ENCODE results near the gene TENT4B. TPM values are rescaled to one million over a fixed set of nuclear protein-coding genes. Genes with fewer than 3 reads are reported as not detected.
"Not testable (repeated sequence)": the region's sequence is repeated elsewhere in the genome, so short reads cannot be mapped to it uniquely, and the experiment has no call there.

The TENT4B gene
- polyA plus RNA-seq, 1 donor = 6.8 TPM

DNA sequence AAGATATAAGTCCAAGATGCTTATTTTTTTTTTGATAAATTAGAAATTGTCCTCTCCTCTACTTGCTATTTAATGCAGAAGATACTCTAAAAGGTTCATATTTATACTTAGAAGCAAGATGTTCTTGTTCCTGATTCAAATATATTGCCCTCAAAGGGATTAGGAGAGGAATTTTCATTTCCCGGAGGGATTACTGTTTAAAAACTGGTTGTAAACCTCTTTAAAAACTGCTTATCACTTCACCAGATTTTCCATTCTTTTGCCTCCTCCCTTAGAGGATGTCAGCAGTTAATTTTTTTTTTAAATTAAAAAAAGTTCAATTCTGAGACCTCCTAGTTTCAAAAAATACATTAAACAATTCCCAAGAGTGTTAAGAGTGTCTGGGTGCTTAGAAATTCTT is 2.8 kb downstream of the TENT4B start:
- no peak for DNase-seq

DNA sequence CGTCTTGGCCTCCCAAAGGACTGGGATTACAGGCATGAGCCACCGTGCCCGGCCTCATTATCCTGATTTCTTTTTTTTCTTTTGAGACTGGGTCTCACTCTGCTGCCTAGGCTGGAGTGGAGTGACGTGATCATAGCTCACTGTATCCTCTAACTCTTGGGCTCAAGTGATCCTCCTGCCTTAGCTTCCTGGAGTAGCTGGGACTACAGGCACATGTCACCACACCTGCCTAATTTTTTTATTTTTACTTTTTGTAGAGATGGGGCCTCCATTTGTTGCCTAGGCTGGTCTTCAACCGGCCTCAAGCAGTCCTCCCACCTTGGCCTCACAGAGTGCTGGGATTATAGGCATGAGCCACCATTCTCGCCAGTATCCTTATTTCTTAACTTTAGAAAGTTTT is 3.5 kb downstream of the TENT4B start:
- no peak for DNase-seq

DNA sequence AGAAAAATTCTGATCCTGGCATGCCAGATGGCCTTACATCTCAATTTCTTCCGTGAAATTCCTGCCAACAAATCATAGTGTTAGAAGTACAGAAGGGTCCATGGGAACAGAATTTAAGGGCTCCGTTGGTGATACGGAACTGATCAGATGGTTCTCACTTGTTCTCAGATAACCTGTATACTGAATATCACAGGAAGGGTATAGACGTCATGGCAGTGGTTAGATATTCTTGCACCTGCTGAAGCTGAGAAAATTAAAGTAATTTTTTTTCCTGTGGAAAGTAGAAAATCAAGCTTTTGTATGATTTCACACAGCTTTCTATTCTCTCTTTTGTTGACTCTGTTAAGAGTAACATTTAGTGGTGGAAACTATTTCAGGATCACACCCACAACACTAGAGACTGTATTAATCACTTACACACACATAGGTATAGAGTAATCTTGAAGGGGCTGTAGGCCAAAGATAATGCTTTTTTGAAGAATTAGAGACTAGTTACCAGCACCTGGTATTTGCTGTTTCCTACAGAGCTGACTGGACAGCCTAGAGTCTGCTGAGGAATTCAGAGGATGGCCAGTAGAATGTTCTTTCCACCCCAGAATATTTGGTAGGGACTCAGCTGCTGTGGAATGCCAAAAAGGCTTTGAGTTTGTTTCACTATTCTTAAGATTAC is 7.5 kb downstream of the TENT4B start:
- peak; percentile 23 for DNase-seq

DNA sequence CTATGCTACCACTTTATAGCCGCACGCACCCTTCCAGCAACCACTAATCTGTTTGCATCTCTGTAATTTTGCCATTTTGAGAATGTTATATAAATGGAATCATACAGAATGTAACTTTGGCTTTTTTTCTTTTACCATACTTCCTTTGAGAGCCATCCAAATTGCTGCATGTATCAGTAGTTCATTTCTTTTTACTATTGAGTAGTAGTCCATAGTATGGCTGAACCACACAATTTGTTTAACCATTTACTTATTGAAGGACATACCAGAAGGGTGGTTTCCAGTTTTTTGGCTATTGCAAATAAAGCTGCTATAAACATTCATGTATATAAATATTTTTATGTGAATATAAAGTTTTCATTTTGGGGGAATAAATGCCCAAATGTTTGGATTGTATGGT is 8.8 kb downstream of the TENT4B start:
- no peak for DNase-seq

DNA sequence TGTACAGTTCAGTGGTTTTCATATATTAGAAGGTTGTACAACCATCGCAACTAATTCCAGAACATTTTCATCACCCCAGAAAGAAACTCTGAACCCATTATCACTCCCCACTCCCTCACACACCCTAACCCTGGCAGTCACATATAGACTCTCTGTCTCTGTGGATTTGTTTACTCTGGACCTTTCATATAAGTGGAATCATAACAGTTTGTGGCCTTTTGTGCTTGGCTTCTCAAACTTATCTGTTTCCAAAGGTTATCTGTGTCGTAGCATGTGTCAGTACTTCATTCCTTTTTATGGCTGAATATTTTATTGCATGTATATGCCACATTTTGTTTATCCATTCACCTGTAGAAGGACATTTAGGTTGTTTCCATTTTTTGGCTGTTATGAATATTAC is 12.4 kb downstream of the TENT4B start:
- DNase-seq = no peak

DNA sequence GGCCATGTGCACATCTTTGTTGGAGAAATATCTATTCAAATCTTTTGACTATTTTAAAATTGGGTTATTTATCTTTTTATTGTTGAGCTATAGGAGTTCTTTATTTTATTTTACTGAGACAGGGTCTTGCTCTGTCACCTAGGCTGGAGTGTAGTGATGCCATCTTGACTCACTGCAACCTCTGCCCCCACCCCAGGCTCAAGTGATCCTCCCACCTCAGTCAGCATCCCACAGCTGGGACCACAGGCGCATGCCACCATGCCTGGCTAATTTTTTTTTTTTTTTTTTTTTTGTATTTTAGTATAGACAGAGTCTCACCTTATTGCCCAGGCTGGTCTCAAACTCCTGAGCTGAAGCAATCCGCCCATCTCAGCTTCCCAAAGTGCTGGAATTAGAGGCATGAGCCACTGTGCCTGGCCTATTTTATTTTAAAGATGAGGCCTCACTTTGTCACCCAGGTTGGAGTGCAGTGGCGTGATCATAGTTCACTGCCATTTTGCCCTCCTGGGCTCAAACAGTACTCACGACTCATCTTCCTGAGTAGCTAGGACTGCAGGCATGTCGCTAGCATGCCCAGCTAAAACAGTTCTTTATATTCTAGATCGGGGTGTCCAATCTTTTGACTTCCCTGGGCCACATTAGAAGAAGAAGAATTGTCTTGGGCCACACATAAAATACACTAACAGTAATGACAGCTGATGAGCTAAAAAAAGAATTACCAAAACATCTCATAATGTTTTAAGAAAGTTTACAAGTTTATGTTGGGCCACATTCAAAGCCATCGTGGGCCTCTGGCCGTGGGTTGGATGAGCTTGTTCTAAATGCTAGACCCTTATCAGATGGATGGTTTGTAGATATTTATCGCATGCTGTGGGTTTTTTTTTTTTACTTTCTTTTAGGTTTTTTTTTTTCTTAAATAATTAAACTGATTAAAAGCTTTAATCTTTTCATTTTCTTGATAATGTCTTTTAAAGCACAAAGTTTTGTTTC is 13.7 kb downstream of the TENT4B start:
- DNase-seq = no peak

DNA sequence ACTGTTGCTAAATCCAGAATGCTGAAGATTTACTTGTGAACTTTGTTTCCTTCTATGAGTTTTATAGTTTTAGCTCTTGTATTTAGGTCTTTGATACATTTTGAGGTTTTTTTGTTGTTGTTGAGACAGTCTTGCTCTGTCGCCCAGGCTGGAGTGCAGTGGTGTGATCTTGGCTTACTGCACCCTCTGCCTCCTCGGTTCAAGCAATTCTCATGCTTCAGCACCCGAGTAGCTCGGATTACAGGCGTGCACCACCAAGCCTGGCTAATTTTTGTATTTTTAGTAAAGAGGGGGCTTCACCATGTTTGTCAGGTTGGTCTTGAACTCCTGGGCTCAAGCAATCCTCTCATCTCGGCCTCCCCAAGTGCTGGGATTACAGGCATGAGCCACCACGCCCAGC is 14.4 kb downstream of the TENT4B start:
- DNase-seq = no peak

DNA sequence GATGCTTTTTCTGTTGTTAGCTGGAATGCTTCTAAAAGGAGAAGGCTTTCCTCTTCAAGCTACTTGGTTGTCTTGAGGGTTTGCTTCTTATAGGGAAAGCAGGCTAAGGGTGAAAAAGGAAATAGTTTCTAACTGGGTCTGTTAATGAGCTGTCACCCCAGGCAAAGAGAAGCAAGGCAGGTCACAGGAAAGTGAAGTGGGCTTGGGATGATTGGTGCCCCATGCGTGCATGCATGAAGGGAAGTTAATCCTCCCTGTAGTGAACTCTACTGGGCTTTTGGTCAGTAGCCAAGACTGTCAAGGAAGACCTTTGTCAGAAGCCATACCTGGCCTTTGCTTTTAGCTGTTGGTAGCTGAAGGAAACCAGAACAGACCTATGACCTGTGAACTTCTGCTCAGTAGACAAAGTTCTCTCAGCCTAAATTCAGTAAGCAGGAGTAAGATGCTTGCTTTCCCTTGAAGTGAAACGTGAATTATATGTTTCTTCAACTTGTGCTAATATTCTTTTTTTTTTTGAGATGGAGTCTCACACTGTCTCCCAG is 16.5 kb downstream of the TENT4B start:
- no peak for DNase-seq

DNA sequence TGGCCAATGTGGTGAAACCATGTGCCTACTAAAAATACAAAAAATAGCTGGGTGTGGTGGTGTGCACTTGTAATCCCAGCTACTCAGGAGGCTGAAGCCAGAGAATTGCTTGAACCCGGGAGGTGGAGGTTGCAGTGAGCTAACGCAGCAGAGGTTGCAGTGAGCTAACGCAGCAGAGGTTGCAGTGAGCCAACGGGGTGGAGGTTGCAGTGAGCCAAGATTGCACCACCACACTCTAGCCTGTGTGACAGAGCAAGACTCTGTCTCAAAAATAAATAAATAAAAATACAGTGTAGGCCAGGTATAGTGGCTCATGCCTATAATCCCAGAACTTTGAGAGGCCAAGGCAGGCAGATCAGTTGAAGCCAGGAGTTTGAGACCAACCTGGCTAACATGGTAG is 18.7 kb downstream of the TENT4B start:
- DNase-seq = not testable (repeated sequence)

DNA sequence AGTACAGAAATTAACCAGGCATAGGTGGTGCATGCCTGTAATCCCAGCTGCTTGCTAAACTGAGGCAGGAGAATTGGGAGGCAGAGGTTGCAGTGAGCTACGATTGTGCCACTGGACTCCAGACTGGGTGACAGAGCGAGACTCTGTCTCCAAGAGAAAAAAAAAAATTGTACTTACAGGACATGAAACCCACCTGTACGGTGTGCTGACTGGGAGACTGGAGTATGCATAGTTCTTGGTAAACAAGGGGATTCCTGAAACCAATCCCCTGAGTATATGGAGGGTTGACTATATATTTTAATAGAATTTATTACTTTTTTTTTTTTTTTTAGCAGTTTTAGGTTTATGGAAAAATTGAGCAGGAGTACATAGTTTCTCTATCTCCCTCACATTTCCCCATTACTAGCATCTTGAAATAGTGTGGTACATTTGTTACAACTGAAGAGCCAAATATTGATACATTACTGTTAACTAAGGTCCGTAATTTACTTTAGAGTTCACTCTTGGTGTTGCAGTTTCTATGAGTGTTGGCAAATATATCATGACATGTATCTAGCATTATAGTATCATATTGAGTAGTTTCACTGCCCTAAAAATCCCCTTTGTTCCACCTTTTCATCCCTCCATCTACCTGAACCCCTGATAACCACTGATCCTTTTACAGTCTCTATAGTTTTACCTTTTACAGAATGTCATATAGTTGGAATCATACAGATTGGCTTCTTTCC is 19.3 kb downstream of the TENT4B start:
- DNase-seq = no peak

DNA sequence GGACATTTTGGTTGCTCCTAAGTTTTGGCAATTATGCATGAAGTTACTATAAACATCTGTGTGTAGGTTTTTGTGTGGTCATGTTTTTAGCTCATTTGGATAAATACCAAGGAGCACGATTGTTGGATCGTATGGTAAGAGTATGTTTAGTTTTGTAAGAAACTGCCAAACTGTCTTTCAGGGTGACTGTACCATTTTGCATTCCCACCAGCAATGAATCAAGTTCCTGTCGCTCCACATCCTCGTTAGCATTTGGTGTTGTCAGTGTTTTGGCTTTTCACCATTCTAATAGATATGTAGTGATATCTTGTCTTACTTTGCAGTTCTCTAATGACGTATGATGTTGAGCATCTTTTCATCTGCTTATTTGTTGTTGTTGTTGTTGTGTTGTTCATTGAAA is 20.2 kb downstream of the TENT4B start:
- no peak for DNase-seq

DNA sequence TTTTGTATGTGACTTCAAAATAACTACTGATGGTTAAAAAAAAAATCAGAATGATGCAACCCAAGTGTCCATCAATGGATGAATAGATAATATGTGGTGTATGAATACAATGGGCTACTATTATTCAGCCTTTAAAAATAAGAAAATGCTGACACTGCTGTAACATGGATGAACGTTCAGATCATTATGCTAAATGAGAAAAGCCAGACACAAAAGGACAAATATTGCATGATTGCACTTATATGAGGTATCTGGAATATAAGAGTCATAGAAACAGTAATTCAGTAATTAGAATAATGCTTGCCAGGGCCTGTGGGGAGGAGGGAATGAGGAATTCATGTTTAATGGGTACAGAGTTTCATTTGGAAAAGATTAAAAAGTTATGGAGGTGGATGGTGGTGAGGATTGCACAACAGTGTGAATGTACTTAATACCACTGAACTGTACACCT is 25.4 kb downstream of the TENT4B start:
- no peak for DNase-seq

DNA sequence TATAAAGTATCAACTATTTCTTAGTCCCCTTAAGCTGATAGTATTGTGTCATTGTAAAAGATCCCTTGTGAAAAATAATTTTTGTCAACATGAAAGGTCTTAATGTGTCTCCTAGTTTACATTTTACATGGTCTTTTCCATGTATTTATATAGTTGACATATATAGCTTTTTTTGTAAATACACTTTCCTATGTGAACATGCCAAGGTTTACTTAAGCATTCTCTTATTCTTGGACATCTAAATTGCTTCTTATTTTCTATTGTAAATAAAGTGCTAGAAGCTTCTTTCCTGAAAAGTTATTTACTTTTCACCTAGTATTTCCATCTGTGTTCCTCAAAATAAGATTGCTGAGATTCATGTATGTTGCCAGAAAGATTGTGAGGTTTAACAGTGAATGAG is 29.3 kb downstream of the TENT4B start:
- no peak for DNase-seq

DNA sequence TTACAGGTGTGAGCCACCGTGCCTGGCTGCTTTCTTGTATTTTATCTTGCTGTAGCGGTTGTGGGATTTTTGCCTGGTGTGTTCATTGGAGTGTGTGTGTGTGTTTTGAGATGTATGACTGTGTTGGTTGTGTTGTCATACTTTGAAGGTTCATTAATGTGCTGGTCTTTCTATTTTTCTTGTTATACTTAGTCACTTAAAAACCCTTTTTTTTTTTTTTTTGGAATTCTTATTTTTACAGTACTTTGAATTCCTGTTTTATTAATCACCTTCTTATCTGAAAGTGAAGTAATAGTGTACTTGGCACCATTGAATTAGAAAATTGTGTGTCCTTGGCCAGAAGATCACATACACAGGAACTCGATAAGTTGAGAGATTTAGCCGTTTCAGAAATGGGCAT is 30.2 kb downstream of the TENT4B start:
- DNase-seq = no peak

DNA sequence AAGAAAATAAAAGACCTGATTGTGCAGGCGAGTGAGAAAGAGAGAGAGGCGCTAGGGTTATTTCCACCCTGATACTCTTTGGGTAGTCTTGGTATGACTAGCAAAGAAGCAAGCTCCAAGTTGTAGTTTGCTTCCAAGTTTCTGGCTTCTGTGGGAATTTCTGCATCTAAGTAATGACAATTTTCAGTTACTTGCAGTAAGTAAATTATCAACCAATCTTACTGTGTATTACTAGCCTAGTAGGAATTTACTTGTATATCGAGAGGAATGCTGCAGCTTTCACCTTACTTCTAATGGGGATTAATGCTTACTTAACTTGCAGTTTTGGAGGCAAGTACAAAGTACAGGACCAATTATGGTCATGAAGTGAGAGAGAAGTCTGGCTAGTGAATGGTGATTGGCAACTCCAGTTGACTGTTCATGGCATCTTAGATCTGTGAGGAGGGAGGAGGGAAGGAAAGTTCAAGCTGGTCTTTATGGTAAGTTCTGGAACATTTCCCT is 31.9 kb downstream of the TENT4B start:
- DNase-seq = no peak

DNA sequence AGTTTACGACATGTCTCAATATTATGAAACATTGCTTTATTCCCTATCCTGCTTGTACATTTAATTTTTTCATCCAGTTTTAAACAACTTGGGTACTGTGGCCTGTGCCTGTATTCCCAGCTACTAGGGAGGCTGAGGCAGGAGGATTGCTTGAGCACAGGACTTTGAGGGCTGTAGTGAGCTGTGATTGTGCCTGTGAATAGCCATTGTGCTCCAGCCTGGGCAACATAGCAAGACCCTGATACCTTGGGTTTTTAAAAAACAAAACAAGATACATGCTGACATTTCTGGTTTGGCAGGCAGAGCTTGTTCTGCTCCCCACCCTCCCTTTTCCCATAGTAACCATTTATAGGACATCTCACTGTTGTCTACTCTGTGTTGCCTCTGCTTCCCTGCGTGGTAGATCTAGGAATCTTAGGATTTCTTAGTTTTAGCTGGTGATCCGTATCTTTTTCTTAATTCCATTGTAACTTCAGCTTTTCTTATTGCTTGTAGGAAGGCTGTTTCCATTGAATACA is 35.6 kb downstream of the TENT4B start:
- no peak for DNase-seq

DNA sequence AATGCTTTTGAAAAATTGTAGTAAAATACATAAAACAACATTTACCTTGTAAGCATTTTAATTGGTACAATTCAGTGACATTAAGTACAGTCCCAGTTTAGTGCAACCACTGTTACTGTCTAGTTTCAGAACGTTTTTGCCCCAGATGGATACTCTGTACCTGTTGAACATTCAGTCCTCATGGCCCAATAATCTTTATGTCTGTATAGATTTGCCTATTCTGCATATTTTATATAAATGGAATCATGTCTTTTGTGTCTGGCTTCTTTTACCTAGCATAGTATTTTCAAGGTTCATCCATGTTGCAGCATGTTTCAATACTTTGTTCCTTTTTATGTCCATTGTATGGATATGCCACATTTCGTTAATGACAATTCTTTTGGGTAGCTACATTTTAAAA is 37.2 kb downstream of the TENT4B start:
- no peak for DNase-seq

DNA sequence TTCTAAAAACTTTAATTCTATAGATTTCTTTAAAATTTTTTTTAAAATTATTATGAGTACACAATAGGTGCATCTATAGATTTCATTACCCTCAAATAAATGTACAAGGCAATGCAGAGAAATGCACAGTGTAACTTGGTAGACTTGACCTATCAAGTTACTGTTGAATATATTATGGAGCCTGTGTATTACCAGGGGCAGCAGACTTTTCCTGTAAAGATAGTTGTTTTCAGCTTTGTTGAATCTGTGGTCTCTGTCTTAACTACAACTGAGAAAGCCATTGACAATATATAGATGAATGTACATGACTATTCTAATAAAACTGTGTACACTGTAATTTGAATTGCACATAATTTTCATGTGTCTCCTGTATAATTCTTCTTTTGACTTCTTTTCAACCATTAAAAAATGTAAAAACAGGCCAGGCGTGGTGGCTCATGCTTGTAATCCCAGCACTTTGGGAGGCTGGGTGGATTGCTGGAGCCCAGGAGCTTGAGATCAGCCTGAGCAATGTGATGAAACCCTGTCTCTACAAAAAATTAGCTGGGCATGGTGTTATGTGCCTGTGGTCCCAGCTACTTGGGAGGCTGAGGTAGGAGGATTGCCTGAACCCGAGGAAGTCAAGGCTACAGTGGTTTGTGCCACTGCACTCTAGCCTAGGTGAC is 39.4 kb downstream of the TENT4B start:
- no peak for DNase-seq

DNA sequence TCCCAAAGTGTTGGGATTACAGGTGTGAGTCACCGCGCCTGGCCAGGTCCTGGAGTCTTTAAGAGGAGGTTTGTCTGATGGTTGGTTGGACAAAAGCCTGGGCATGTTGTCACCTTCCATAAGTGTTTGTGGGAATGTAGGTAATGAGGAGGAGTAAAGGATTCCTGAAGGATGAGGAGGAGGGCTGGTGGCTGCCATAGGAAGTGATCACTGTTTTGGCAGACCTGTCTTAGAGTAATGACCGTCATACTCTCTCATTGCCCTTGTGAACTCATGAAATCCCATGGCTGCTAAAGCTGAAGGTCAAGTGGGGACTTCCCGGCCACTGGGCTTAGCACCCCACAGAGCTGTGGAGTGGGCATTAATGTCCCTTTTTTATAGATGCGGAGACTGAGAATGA is 40.5 kb downstream of the TENT4B start:
- no peak for DNase-seq

DNA sequence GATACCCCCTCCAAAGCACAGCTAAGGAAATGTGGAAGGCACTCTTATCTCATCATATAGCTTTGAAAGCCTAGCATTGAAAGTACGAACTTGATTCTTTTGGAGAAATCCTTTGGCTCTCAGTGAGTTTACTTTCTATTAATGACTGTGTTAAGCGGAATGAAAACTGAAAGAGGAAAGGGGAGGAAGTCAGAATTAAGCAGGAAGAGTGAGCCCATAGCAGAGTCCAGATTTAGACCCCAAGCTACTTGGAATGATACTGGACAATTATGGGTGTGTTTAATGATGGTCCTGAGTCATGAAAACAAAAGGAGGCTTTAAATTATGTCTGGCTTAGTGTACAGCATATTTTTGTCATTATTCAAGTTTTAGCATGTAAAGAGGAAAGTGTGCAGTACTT is 42.2 kb downstream of the TENT4B start:
- DNase-seq = no peak

DNA sequence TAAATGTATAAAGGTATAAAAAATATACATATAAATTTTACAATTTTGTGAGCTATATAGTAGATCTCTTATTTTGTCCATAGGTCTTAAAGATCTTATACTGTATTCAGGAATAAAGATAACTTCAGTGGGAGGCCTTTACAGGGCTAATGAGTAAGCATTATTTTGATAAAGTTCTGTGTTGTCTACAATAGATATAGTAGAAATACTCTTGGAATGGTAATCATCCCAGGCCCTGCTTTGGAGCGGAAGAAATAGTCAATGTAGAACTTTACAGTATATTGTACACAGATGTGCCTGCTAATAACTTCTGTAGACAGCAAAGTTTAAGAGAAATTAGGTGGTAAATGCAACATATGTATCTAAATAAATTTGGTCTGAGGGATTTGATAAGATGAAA is 42.6 kb downstream of the TENT4B start:
- DNase-seq = no peak

DNA sequence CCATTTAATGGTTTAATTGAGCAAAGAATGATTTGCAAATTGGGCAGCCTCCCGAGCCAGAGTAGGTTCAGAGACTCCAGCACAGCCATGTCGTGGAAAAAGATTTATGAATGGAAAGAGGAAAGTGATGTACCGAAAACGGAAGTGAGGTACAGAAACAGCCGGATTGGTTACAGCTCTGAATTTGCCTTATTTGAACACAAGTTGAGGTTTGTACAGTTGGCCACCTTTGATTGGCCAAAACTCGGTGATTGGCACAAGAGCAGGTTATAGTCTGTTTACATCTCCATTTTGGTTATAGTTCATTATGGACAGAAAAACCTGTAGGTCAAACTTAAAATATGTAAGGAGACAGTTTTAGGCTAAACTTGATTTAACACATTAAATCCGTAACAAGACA is 44.5 kb downstream of the TENT4B start:
- no peak for DNase-seq

Data from hindlimb muscle (tissue), 1 donor.